Neural progenitor cell (in vitro differentiated cells): ENCODE results near the gene CACNA1B. TPM values are rescaled to one million over a fixed set of nuclear protein-coding genes. Genes with fewer than 3 reads are reported as not detected.

ENCODE experiments used
- DNase-seq: peaks from one replicate; pipeline ENCODE4 v3.0.0-alpha.2; 2016; ENCODE audit warnings: low spot score
- H2AFZ ChIP-seq: fragments of 200-600 bp; sonication (generic); replicated peaks from 2 replicates; pipeline ENCODE4 v1.6.1; 2016; ENCODE audit warnings: antibody characterized with exemption
- H3F3A ChIP-seq: fragments of 200-600 bp; sonication (generic); 2 replicates; pipeline ENCODE4 v1.6.1; 2016; ENCODE audit warnings: antibody characterized with exemption, low read depth
- H3K27ac ChIP-seq: fragments of 200-600 bp; sonication (generic); 2 replicates; pipeline ENCODE4 v1.5.1; 2016; ENCODE audit warnings: mild to moderate bottlenecking
- H3K27me3 ChIP-seq: fragments of 200-600 bp; sonication (generic); 2 replicates; pipeline ENCODE4 v1.6.1; 2016; ENCODE audit warnings: mild to moderate bottlenecking, moderate library complexity
- H3K36me3 ChIP-seq: fragments of 200-600 bp; sonication (generic); 2 replicates; pipeline ENCODE4 v1.5.1; 2016
- H3K4me1 ChIP-seq: fragments of 200-600 bp; sonication (generic); 2 replicates; pipeline ENCODE4 v1.6.1; 2016; ENCODE audit warnings: mixed run types
- H3K4me2 ChIP-seq: fragments of 200-600 bp; sonication (generic); 2 replicates; pipeline ENCODE4 v1.6.1; 2016
- H3K4me3 ChIP-seq: fragments of 200-600 bp; sonication (generic); 2 replicates; pipeline ENCODE4 v1.5.1; 2016
- H3K79me2 ChIP-seq: fragments of 200-600 bp; sonication (generic); 2 replicates; pipeline ENCODE4 v1.6.1; 2016; ENCODE audit warnings: low read depth
- H3K9ac ChIP-seq: fragments of 200-600 bp; sonication (generic); 2 replicates; pipeline ENCODE4 v1.6.1; 2016
- H3K9me3 ChIP-seq: fragments of 200-600 bp; sonication (generic); 2 replicates; pipeline ENCODE4 v1.5.1; 2016; ENCODE audit warnings: low read depth
- H4K20me1 ChIP-seq: fragments of 200-600 bp; sonication (generic); 2 replicates; pipeline ENCODE4 v1.6.1; 2016; ENCODE audit warnings: low read depth
- H3K27ac Mint-ChIP-seq: 3 replicates; pipeline ENCODE4 v1.8.0; 2021; ENCODE audit warnings: mixed read lengths
- H3K27me3 Mint-ChIP-seq: 2 replicates; pipeline ENCODE4 v1.8.0; 2022; ENCODE audit warnings: low read depth, mild to moderate bottlenecking, inconsistent platforms, moderate library complexity, mixed read lengths; ENCODE audit not compliant: insufficient read depth
- H3K36me3 Mint-ChIP-seq: 3 replicates; pipeline ENCODE4 v1.8.0; 2021; ENCODE audit warnings: mixed read lengths
- H3K4me1 Mint-ChIP-seq: 3 replicates; pipeline ENCODE4 v1.8.0; 2021; ENCODE audit warnings: mixed read lengths
- H3K4me3 Mint-ChIP-seq: 3 replicates; pipeline ENCODE4 v1.8.0; 2021; ENCODE audit warnings: mild to moderate bottlenecking, moderate library complexity, mixed read lengths
- H3K9me3 Mint-ChIP-seq: 3 replicates; pipeline ENCODE4 v1.8.0; 2020; ENCODE audit warnings: mixed read lengths
- EZH2 ChIP-seq: fragments of 200-600 bp; sonication (generic); IDR thresholded peaks from 2 replicates; pipeline ENCODE4 v1.6.1; 2017; ENCODE audit warnings: antibody characterized with exemption, mild to moderate bottlenecking, moderate library complexity
- EZH2phosphoT487 ChIP-seq: fragments of 200-600 bp; sonication (generic); IDR thresholded peaks from 2 replicates; pipeline ENCODE4 v1.6.1; 2017; ENCODE audit warnings: antibody characterized with exemption
- total RNA-seq: library from RNA; depleted of rRNA; stranded (reverse); fragments of >200 nt; gene quantifications from 2 replicates; pipeline ENCODE4 v1.2.3, GENCODE V29; 2015; ENCODE audit warnings: low replicate concordance
- TF ChIP-seq, protein P1 (sequence below): fragments of 200-600 bp; sonication (generic); IDR thresholded peaks from 2 replicates; pipeline ENCODE4 v1.5.1; 2017; ENCODE audit warnings: antibody characterized with exemption, mild to moderate bottlenecking

The CACNA1B gene
- total RNA-seq, 1 donor from 2014 or later: 0.30 TPM

DNA sequence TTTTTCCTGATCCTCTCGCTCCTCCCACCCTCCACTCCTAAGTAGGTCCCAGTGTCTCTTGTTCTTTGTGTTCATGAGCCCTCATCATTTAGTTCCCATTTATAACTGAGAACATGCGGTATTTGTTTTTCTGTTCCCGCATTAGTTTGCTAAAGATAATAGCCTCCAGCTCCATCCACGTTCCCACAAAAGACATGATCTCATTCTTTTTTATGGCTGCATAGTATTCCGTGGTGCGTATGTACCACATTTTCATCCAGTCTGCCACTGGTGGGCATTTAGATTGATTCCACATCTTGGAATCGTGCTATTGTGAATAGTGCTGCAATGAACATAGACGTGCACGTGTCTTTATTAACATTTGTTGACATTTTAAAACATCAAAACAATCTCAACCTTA is 34.2 kb upstream of the CACNA1B start:
- no peaks in the 10 kb centered on the region for H3K27me3 ChIP-seq
- H3K36me3 Mint-ChIP-seq: peaks cover 8% of the 10 kb centered on the region
- no peak for DNase-seq
- no peak overlapping the region for H3K4me3 ChIP-seq
- H3K9me3 ChIP-seq: no peaks in the 10 kb centered on the region
- no peaks in the 10 kb centered on the region for H3F3A ChIP-seq
- no peak overlapping the region for H3K27ac Mint-ChIP-seq
- no peak overlapping the region for H3K4me2 ChIP-seq
- no peak overlapping the region for H3K27ac ChIP-seq
- no peaks in the 10 kb centered on the region for H3K4me1 ChIP-seq
- peaks cover 8% of the 10 kb centered on the region for H3K9me3 Mint-ChIP-seq
- peaks cover 4% of the 10 kb centered on the region for H3K4me1 Mint-ChIP-seq
- H4K20me1 ChIP-seq: no peaks in the 10 kb centered on the region
- no peak for TF ChIP-seq EZH2phosphoT487
- no peak for TF ChIP-seq EZH2
- TF ChIP-seq, protein P1, sequence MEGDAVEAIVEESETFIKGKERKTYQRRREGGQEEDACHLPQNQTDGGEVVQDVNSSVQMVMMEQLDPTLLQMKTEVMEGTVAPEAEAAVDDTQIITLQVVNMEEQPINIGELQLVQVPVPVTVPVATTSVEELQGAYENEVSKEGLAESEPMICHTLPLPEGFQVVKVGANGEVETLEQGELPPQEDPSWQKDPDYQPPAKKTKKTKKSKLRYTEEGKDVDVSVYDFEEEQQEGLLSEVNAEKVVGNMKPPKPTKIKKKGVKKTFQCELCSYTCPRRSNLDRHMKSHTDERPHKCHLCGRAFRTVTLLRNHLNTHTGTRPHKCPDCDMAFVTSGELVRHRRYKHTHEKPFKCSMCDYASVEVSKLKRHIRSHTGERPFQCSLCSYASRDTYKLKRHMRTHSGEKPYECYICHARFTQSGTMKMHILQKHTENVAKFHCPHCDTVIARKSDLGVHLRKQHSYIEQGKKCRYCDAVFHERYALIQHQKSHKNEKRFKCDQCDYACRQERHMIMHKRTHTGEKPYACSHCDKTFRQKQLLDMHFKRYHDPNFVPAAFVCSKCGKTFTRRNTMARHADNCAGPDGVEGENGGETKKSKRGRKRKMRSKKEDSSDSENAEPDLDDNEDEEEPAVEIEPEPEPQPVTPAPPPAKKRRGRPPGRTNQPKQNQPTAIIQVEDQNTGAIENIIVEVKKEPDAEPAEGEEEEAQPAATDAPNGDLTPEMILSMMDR: no peak
- H3K27me3 Mint-ChIP-seq: peaks cover 8% of the 10 kb centered on the region
- H3K4me3 Mint-ChIP-seq: no peak overlapping the region
- H3K79me2 ChIP-seq: no peaks in the 10 kb centered on the region
- H2AFZ ChIP-seq: no peak overlapping the region
- no peak overlapping the region for H3K9ac ChIP-seq
- H3K36me3 ChIP-seq: no peaks in the 10 kb centered on the region

GRCh38 chr9:137851516-137852267 is 25.9 kb upstream of the CACNA1B start:
- no peak for DNase-seq
- H3K27ac Mint-ChIP-seq: no peak overlapping the region
- H3K79me2 ChIP-seq: no peaks in the 10 kb centered on the region
- TF ChIP-seq EZH2 (no peak), EZH2phosphoT487 (no peak)
- TF ChIP-seq, protein P1: no peak
- no peaks in the 10 kb centered on the region for H4K20me1 ChIP-seq
- no peak overlapping the region for H3K4me3 ChIP-seq
- no peaks in the 10 kb centered on the region for H3K27me3 ChIP-seq
- H3K27ac ChIP-seq: no peak overlapping the region
- no peak overlapping the region for H3K4me2 ChIP-seq
- H3K27me3 Mint-ChIP-seq: peaks cover 3% of the 10 kb centered on the region
- H3K4me1 ChIP-seq: no peaks in the 10 kb centered on the region
- H3K9me3 Mint-ChIP-seq: peaks cover 19% of the 10 kb centered on the region
- no peaks in the 10 kb centered on the region for H3F3A ChIP-seq
- H2AFZ ChIP-seq: no peak overlapping the region
- no peaks in the 10 kb centered on the region for H3K4me1 Mint-ChIP-seq
- peaks cover 3% of the 10 kb centered on the region for H3K36me3 Mint-ChIP-seq
- peaks cover 8% of the 10 kb centered on the region for H3K9me3 ChIP-seq
- H3K9ac ChIP-seq: no peak overlapping the region
- no peak overlapping the region for H3K4me3 Mint-ChIP-seq
- H3K36me3 ChIP-seq: no peaks in the 10 kb centered on the region

DNA sequence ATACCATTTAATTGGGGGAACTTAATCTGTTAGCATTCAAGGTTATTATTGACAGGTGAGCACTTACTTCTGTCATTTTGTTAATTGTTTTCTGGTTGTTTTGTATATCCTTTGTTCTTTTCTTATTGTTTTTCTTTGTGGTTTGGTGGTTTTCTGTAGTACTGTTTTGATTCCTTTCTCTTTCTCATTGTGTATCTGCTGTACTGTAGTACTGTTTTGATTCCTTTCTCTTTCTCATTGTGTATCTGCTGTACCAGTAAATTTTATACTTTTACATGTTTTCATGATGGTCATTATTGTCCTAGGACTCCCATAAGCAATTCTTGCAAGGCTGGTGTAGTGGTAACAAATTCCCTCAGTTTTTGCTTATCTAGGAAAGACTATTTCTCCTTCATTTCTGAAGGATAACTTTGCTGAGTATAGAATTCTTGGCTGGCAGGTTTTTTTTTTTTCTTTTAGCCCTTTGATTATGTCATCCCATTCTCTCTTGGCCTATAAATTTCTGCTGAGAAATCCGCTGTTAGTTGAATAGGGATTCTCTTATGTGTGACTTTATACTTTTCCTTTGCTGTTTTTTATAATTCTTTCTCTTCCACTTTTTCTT is 24.1 kb upstream of the CACNA1B start:
- Histone ChIP-seq H4K20me1 (no peaks in the 10 kb centered on the region), H3K4me2 (no peak overlapping the region), H3K36me3 (no peaks in the 10 kb centered on the region), H3K27me3 (no peaks in the 10 kb centered on the region), H3K9ac (no peak overlapping the region), H3K4me1 (no peaks in the 10 kb centered on the region), H3K27ac (no peak overlapping the region), H3K79me2 (no peaks in the 10 kb centered on the region), H3F3A (no peaks in the 10 kb centered on the region), H3K9me3 (peaks cover 8% of the 10 kb centered on the region), H3K4me3 (no peak overlapping the region), H2AFZ (no peak overlapping the region)
- Mint-ChIP-seq H3K27me3 (peaks cover 3% of the 10 kb centered on the region), H3K36me3 (peaks cover 3% of the 10 kb centered on the region), H3K4me3 (no peak overlapping the region), H3K27ac (no peak overlapping the region), H3K4me1 (no peaks in the 10 kb centered on the region), H3K9me3 (peaks cover 22% of the 10 kb centered on the region)
- TF ChIP-seq EZH2phosphoT487 (no peak), EZH2 (no peak)
- TF ChIP-seq, protein P1: no peak
- DNase-seq: no peak
